HUES64 (cell line): ENCODE data around the gene FGF22.

Experiments
- H3K27ac ChIP-seq: 2 replicates; pipeline ENCODE4 v1.7.0; 2013; ENCODE audit warnings: low read depth, low read length, inconsistent platforms
- H3K27me3 ChIP-seq: 2 replicates; pipeline ENCODE4 v1.6.1; 2013; ENCODE audit warnings: mild to moderate bottlenecking, low read length; ENCODE audit not compliant: insufficient read depth
- H3K36me3 ChIP-seq: 2 replicates; pipeline ENCODE4 v1.6.1; 2013; ENCODE audit warnings: mild to moderate bottlenecking, low read length; ENCODE audit not compliant: insufficient read depth
- H3K4me1 ChIP-seq: 2 replicates; pipeline ENCODE4 v1.6.1; 2013; ENCODE audit warnings: mild to moderate bottlenecking, low read length, moderate library complexity; ENCODE audit not compliant: insufficient read depth
- H3K4me3 ChIP-seq: 2 replicates; pipeline ENCODE4 v1.5.1; 2013; ENCODE audit warnings: mild to moderate bottlenecking, low read length, moderate library complexity
- H3K9ac ChIP-seq: 2 replicates; pipeline ENCODE4 v1.6.1; 2013; ENCODE audit warnings: mild to moderate bottlenecking, low read depth, low read length
- H3K9me3 ChIP-seq: 2 replicates; pipeline ENCODE4 v1.6.1; 2013; ENCODE audit warnings: low read depth, low read length; ENCODE audit not compliant: insufficient read depth
- WGBS: fragments of 150-250, 120-280 bp; methylation state at CpG from one replicate; pipeline ENCODE4 v1.1.7; 2013; ENCODE audit warnings: missing lambda C conversion rate; 5-methylcytosine and 5-hydroxymethylcytosine counted together

FGF22 gene

GRCh38 chr19:679418-680286 lies 40.0 kb downstream of the FGF22 start:
- Histone ChIP-seq H3K27me3 (peaks cover 19% of the 10 kb centered on the region), H3K27ac (peak overlapping the region; percentile 87; the same call in 1 of the 2 replicates), H3K4me1 (no peaks in the 10 kb centered on the region), H3K4me3 (peak overlapping the region; percentile 84), H3K9ac (peak overlapping the region; percentile 88), H3K9me3 (no peaks in the 10 kb centered on the region), H3K36me3 (no peaks in the 10 kb centered on the region)
- 6% methylated on average over 69 of the region's 69 CpGs for WGBS

DNA sequence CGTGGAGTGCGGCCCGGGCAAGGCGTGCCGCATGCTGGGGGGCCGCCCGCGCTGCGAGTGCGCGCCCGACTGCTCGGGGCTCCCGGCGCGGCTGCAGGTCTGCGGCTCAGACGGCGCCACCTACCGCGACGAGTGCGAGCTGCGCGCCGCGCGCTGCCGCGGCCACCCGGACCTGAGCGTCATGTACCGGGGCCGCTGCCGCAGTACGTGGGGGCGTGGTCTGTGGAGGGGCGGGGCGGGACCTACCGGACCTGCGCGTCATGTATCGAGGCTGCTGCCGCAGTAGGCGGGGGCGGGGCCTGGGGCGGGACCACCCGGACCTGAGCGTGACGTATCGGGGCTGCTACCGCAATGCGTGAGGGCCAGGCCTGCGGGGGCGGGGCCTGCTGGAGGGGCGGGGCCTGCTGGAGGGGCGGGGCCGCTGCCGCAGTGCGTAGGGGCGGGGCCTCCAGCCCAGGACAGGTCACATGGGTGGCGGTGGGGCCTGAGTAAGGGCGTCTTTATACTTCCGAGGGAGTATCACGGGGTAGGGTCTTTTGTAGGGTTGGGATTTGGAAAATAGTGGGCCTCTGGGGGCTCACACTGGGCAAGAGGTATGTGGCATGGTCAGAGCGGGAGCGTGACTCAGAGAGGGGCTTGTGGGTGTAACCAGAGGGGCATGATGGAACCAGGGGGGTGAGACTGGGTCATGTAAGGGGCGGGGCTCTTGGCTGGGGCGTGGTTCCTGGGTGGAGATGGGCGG lies 40.8 kb downstream of the FGF22 start:
- whole genome bisulfite sequencing: under 1% methylated on average over 70 of the region's 70 CpGs
- Histone ChIP-seq H3K9ac (peak overlapping the region; percentile 88), H3K36me3 (no peaks in the 10 kb centered on the region), H3K4me3 (peak overlapping the region; percentile 98), H3K27ac (peak overlapping the region; percentile 87), H3K4me1 (no peaks in the 10 kb centered on the region), H3K9me3 (no peaks in the 10 kb centered on the region), H3K27me3 (peaks cover 14% of the 10 kb centered on the region)

GRCh38 chr19:681029-682019 lies 41.6 kb downstream of the FGF22 start:
- Histone ChIP-seq H3K27me3 (peaks cover 7% of the 10 kb centered on the region), H3K36me3 (no peaks in the 10 kb centered on the region), H3K4me3 (peak overlapping the region; percentile 98), H3K4me1 (no peaks in the 10 kb centered on the region), H3K9ac (peak overlapping the region; percentile 87; the same call in 1 of the 2 replicates), H3K27ac (no peak overlapping the region), H3K9me3 (no peaks in the 10 kb centered on the region)
- WGBS: 82% methylated on average over 54 of the region's 54 CpGs

- no peaks in the 10 kb centered on the region for H3K4me1 ChIP-seq
- H3K4me3 ChIP-seq: no peak overlapping the region
- 94% methylated on average over 25 of the region's 25 CpGs for WGBS
- H3K27me3 ChIP-seq: no peaks in the 10 kb centered on the region
- H3K36me3 ChIP-seq: no peaks in the 10 kb centered on the region
- H3K9ac ChIP-seq: no peak overlapping the region
- H3K27ac ChIP-seq: no peak overlapping the region
- H3K9me3 ChIP-seq: no peaks in the 10 kb centered on the region
These were observed 43.1 kb downstream of the FGF22 start for GRCh38 chr19:682678-683320.

DNA sequence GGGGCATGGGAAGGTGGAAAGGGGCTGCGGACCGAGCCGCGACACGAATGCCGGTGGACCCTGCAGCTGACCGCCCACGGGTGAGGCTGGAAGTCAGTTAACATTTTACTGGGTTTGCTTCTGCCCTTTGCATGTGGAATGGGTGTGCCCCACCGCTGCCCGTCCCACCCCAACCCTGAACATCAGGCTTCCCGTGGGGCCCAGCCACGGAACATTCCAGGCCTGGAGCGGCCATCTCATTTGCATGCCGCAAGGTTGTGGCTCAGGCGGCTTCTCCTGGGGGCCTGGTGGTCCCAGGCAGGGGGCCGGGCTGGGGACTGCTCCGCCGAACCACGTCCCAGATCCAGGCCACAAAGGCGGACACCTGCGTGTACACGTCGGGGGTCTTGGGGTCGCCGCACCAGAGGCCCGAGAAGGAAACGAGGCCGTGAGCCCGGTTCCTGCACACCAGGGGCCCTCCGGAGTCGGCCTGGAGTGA lies 45.8 kb downstream of the FGF22 start:
- Histone ChIP-seq H3K9me3 (no peaks in the 10 kb centered on the region), H3K9ac (no peak overlapping the region), H3K4me3 (no peak overlapping the region), H3K27ac (no peak overlapping the region), H3K36me3 (no peaks in the 10 kb centered on the region), H3K4me1 (no peaks in the 10 kb centered on the region), H3K27me3 (no peaks in the 10 kb centered on the region)
- 87% methylated on average over 31 of the region's 31 CpGs for WGBS

GRCh38 chr19:686589-687297 lies 47.1 kb downstream of the FGF22 start:
- Histone ChIP-seq H3K27ac (no peak overlapping the region), H3K27me3 (no peaks in the 10 kb centered on the region), H3K4me1 (no peaks in the 10 kb centered on the region), H3K36me3 (no peaks in the 10 kb centered on the region), H3K9ac (no peak overlapping the region), H3K9me3 (no peaks in the 10 kb centered on the region), H3K4me3 (no peak overlapping the region)
- WGBS: 85% methylated on average over 17 of the region's 17 CpGs

DNA sequence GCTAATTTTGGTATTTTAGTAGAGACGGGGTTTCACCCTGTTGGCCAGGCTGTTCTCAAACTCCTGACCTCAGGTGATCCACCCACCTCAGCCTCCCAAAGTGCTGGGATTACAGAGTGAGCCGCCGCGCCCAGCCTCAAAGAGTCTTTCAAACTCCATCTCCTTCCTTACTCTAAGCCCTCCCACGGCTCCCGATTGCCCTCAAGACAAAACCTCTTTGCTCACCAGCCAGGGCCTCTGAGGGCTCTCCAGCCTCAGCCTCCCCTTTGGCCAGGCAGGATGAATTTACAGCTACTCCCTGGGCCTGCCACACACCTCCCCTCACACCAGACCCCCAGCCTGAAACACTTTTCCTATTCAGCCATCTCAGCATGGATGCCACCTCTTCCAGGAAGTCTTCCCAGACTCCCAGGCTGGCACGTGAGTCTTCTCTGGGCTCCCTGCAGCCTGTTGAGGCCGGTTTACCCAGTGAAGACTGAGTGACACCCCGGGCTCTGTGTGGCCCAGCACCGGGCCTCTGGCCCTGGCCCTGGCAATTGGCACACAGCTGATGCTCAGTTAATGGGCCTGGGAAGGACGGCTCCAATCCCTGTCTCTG lies 48.0 kb downstream of the FGF22 start:
- no peak overlapping the region for H3K27ac ChIP-seq
- no peaks in the 10 kb centered on the region for H3K27me3 ChIP-seq
- WGBS: 87% methylated on average over 11 of the region's 11 CpGs
- no peak overlapping the region for H3K9ac ChIP-seq
- H3K4me1 ChIP-seq: no peaks in the 10 kb centered on the region
- H3K4me3 ChIP-seq: no peak overlapping the region
- no peaks in the 10 kb centered on the region for H3K36me3 ChIP-seq
- H3K9me3 ChIP-seq: no peaks in the 10 kb centered on the region

DNA sequence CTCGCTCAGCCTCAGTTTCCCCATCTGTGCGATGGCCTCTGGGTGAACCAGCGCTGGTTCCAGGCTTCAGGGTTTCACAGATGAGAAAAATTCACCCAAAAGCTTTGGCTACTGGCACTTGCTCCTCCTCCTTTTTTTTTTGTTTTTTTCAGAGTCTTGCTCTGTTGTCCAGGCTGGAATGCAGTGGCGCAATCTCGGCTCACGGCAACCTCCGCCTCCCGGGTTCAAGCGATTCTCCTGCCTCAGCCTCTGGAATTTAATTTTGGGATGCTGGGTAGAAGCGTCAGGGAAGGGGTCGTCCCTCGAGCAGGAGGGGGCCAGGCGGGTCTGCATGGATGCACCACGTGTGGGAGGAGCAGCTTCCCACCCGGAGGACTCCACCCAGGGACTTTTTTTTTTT lies 48.5 kb downstream of the FGF22 start:
- H3K9me3 ChIP-seq: no peaks in the 10 kb centered on the region
- no peak overlapping the region for H3K27ac ChIP-seq
- H3K36me3 ChIP-seq: no peaks in the 10 kb centered on the region
- WGBS: 91% methylated on average over 15 of the region's 15 CpGs
- H3K9ac ChIP-seq: no peak overlapping the region
- H3K4me1 ChIP-seq: no peaks in the 10 kb centered on the region
- no peaks in the 10 kb centered on the region for H3K27me3 ChIP-seq
- H3K4me3 ChIP-seq: no peak overlapping the region

DNA sequence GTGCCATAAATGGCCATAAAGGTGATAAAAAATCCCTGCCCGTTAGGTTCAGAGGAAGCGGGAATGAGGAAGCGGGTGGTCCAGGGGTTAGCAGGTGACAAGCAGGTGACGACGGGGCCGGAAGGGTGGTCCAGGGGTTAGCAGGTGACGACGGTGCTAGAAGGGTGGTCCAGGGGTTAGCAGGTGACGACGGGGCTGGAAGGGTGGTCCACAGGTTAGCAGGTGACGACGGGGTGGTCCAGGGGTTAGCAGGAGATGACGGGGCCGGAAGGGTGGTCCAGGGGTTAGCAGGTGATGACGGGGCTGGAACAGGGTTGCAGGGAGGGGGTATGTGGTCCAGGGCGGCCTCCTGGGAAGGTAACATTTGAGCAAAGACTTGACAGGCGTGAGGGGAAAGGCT lies 49.3 kb downstream of the FGF22 start:
- WGBS: 95% methylated on average over 17 of the region's 17 CpGs
- no peaks in the 10 kb centered on the region for H3K4me1 ChIP-seq
- H3K27ac ChIP-seq: no peak overlapping the region
- H3K27me3 ChIP-seq: no peaks in the 10 kb centered on the region
- H3K9ac ChIP-seq: no peak overlapping the region
- no peaks in the 10 kb centered on the region for H3K36me3 ChIP-seq
- H3K4me3 ChIP-seq: no peak overlapping the region
- no peaks in the 10 kb centered on the region for H3K9me3 ChIP-seq
